K562 (cell line): ENCODE measurements around the gene LIF. TPM values are rescaled to one million over a fixed set of nuclear protein-coding genes. Genes with fewer than 3 reads are reported as not detected.

Source experiments
- CBX5 ChIP-seq: IDR thresholded peaks from 2 replicates; pipeline ENCODE4 v1.6.1; 2014; ENCODE audit warnings: low read depth, borderline replicate concordance
- CEBPB ChIP-seq: fragments of 450-650 bp; IDR thresholded peaks from 2 replicates; pipeline ENCODE4 v1.6.1; 2016; ENCODE audit warnings: missing genetic modification characterization, missing compliant biosample characterization
- CREB1 ChIP-seq, 2 experiments: sonication (generic) in 1 of 2; formaldehyde crosslinking in 1 of 2; IDR thresholded peaks; 2 replicates each; pipeline versions ENCODE4 v1.6.1 to v1.8.0; 2012 to 2022; ENCODE audit warnings: inconsistent platforms in 1 of 2, mild to moderate bottlenecking in 1 of 2, missing genetic modification reagents in 1 of 2, moderate library complexity in 1 of 2
- FOXA3 ChIP-seq, 2 experiments: fragments of 450-650 bp in 1 of 2; sonication (generic) in 1 of 2; formaldehyde crosslinking; IDR thresholded peaks in 1 of 2; conservative IDR thresholded peaks in 1 of 2; 2 replicates each; pipeline versions ENCODE4 v1.4.0 to v1.8.0; 2020 to 2022; ENCODE audit warnings: mild to moderate bottlenecking in 2 of 2, missing genetic modification reagents in 1 of 2
- FOXO4 ChIP-seq: fragments of 450-650 bp; formaldehyde crosslinking; IDR thresholded peaks from 2 replicates; pipeline ENCODE4 v1.4.0; 2020; ENCODE audit warnings: mild to moderate bottlenecking, moderate library complexity
- HINFP ChIP-seq: fragments of 450-650 bp; conservative IDR thresholded peaks from 2 replicates; pipeline ENCODE4 v1.6.1; 2016; ENCODE audit warnings: missing genetic modification characterization, low read depth, mild to moderate bottlenecking, control low read depth, missing compliant biosample characterization
- HNRNPUL1 ChIP-seq: fragments of 200-400 bp; formaldehyde crosslinking; IDR thresholded peaks from 2 replicates; pipeline ENCODE4 v1.6.1; 2017; ENCODE audit warnings: low read length
- KLF16 ChIP-seq: IDR thresholded peaks from 2 replicates; pipeline ENCODE4 v1.6.1; 2016; ENCODE audit warnings: antibody characterized with exemption
- MIER1 ChIP-seq: fragments of 450-650 bp; IDR thresholded peaks from 2 replicates; pipeline ENCODE4 v1.6.1; 2016; ENCODE audit warnings: antibody characterized with exemption, mild to moderate bottlenecking, low read depth
- MLLT1 ChIP-seq, 2 experiments: fragments of 450-650 bp; IDR thresholded peaks; 2 replicates each; pipeline ENCODE4 v1.6.1; 2016
- NR2C2 ChIP-seq, 2 experiments: fragments of 200-800 bp in 1 of 2; sonication (Bioruptor generic) in 1 of 2; sonication (generic) in 1 of 2; formaldehyde crosslinking in 1 of 2; IDR thresholded peaks; 2 replicates each; pipeline versions ENCODE4 v1.6.1 to v1.8.0; 2016 to 2022; ENCODE audit warnings: mild to moderate bottlenecking in 1 of 2, missing compliant biosample characterization in 1 of 2, missing genetic modification characterization in 1 of 2, missing genetic modification reagents in 1 of 2
- PTRF ChIP-seq: fragments of 450-650 bp; IDR thresholded peaks from 2 replicates; pipeline ENCODE4 v1.6.1; 2016; ENCODE audit warnings: mild to moderate bottlenecking, missing genetic modification characterization, missing compliant biosample characterization
- RBM25 ChIP-seq: fragments of 200-400 bp; formaldehyde crosslinking; IDR thresholded peaks from 2 replicates; pipeline ENCODE4 v1.6.1; 2018; ENCODE audit warnings: low read length, low read depth, moderate library complexity; ENCODE audit not compliant: severe bottlenecking
- RHOXF2B ChIP-seq: fragments of 250-450 bp; sonication (Bioruptor Pico); conservative IDR thresholded peaks from 2 replicates; pipeline ENCODE4 v1.5.1; 2021
- ZBTB17 ChIP-seq: fragments of 450-650 bp; formaldehyde crosslinking; IDR thresholded peaks from 2 replicates; pipeline ENCODE4 v1.4.0; 2020; ENCODE audit warnings: mild to moderate bottlenecking
- ZKSCAN3 ChIP-seq: fragments of 250-450 bp; sonication (Bioruptor Pico); IDR thresholded peaks from 2 replicates; pipeline ENCODE4 v1.4.0; 2020
- ZNF124 ChIP-seq: sonication (generic); formaldehyde crosslinking; IDR thresholded peaks from 2 replicates; pipeline ENCODE4 v1.8.1; 2022; ENCODE audit warnings: missing genetic modification reagents
- ZNF274 ChIP-seq: IDR thresholded peaks from 2 replicates; pipeline ENCODE4 v1.6.1; 2011; ENCODE audit warnings: low read depth, mild to moderate bottlenecking, low read length, moderate library complexity, borderline replicate concordance
- polyA plus RNA-seq, 8 experiments: library from polyadenylated mRNA; depleted of rRNA in 4 of 8; stranded (reverse) in 5 of 8; unstranded in 3 of 8; fragments of >200 nt; fragmentation: Nextera tagmentation in 2 of 8; fragmentation: Illumina TruSeq in 1 of 8; extraction: Ambion mirVana in 2 of 8; extraction: Trizol in 1 of 8; gene quantifications; 2 replicates each; pipeline versions ENCODE4 v1.2.1 to v1.2.3, GENCODE V29; 2011 to 2014; ENCODE audit warnings: inconsistent platforms in 1 of 8, missing spikeins in 1 of 8
- total RNA-seq, 7 experiments: library from RNA; depleted of rRNA in 6 of 7; stranded (reverse); fragments of >200 nt in 6 of 7; fragmentation: Illumina TruSeq in 2 of 7; extraction: Trizol in 2 of 7; gene quantifications; 2 replicates each; pipeline versions ENCODE4 v1.2.1 to v1.2.3, GENCODE V29; 2011 to 2021; ENCODE audit warnings: low replicate concordance in 1 of 7
- TF ChIP-seq, protein P1 (sequence below): IDR thresholded peaks from 2 replicates; pipeline ENCODE4 v1.6.1; 2011; ENCODE audit warnings: borderline replicate concordance, low read depth, mild to moderate bottlenecking, moderate library complexity, low read length; ENCODE audit not compliant: insufficient read depth, poor library complexity, severe bottlenecking
- TF ChIP-seq, protein P2 (sequence below): fragments of 200-800 bp; sonication (Bioruptor generic); IDR thresholded peaks from 2 replicates; pipeline ENCODE4 v1.6.1; 2017; ENCODE audit warnings: missing genetic modification characterization, missing compliant biosample characterization

Gene LIF
- total and polyA plus RNA-seq, 9 of the 15 experiments (the other 6 are each of a cell fraction or from before 2014, with no cell fraction given) = 0.05 to 0.39 (median 0.18) TPM; not detected in 3

- TF ChIP-seq FOXO4 (CRISPR knock-in tag) = no peak
- TF ChIP-seq, protein P1, sequence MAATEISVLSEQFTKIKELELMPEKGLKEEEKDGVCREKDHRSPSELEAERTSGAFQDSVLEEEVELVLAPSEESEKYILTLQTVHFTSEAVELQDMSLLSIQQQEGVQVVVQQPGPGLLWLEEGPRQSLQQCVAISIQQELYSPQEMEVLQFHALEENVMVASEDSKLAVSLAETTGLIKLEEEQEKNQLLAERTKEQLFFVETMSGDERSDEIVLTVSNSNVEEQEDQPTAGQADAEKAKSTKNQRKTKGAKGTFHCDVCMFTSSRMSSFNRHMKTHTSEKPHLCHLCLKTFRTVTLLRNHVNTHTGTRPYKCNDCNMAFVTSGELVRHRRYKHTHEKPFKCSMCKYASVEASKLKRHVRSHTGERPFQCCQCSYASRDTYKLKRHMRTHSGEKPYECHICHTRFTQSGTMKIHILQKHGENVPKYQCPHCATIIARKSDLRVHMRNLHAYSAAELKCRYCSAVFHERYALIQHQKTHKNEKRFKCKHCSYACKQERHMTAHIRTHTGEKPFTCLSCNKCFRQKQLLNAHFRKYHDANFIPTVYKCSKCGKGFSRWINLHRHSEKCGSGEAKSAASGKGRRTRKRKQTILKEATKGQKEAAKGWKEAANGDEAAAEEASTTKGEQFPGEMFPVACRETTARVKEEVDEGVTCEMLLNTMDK = no peak
- TF ChIP-seq KLF16 = no peak
- no peak for TF ChIP-seq RBM25
- no peak for TF ChIP-seq FOXA3 (CRISPR knock-in tag; conservative IDR thresholded peaks at IDR 0.05 in 1 of 2, IDR thresholded peaks at IDR 0.05 in 1 of 2)
- TF ChIP-seq MLLT1 (IDR thresholded peaks at IDR 0.05) = no peak
- TF ChIP-seq, protein P2, sequence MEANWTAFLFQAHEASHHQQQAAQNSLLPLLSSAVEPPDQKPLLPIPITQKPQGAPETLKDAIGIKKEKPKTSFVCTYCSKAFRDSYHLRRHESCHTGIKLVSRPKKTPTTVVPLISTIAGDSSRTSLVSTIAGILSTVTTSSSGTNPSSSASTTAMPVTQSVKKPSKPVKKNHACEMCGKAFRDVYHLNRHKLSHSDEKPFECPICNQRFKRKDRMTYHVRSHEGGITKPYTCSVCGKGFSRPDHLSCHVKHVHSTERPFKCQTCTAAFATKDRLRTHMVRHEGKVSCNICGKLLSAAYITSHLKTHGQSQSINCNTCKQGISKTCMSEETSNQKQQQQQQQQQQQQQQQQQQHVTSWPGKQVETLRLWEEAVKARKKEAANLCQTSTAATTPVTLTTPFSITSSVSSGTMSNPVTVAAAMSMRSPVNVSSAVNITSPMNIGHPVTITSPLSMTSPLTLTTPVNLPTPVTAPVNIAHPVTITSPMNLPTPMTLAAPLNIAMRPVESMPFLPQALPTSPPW (CRISPR knock-in tag) = no peak
- TF ChIP-seq CEBPB (tag) = peak; percentile 66
- no peak for TF ChIP-seq HINFP (tag)
- TF ChIP-seq NR2C2 (CRISPR knock-in tag; IDR thresholded peaks at IDR 0.05) = no peak
- no peak for TF ChIP-seq NR2C2 (tag; IDR thresholded peaks at IDR 0.05)
- no peak for TF ChIP-seq CREB1 (IDR thresholded peaks at IDR 0.05)
- TF ChIP-seq CREB1 (CRISPR knock-in tag; IDR thresholded peaks at IDR 0.05) = 0 out of 2 replicates have a peak, but pooled peaks have one; percentile 15
- no peak for TF ChIP-seq PTRF (tag)
- no peak for TF ChIP-seq ZNF124 (CRISPR knock-in tag)
- TF ChIP-seq MIER1 = no peak
- no peak for TF ChIP-seq ZBTB17
- TF ChIP-seq ZKSCAN3 (CRISPR knock-in tag) = no peak
- TF ChIP-seq HNRNPUL1 = no peak
- no peak for TF ChIP-seq CBX5
- TF ChIP-seq RHOXF2B (CRISPR knock-in tag) = no peak
- TF ChIP-seq ZNF274 = no peak
These were observed 19.4 kb upstream of the LIF start (continued) for GRCh38 chr22:30265823-30266444.
